Fibroblast of lung (primary cell): ENCODE data around the gene TAF10.

Source experiments
- EZH2 ChIP-seq: IDR thresholded peaks from 2 replicates; pipeline ENCODE4 v1.5.1; 2012; ENCODE audit warnings: low read length, control low read depth, mild to moderate bottlenecking; ENCODE audit errors: missing control alignments
- TF ChIP-seq, protein P1 (sequence below), 2 donors: IDR thresholded peaks in 1 of 2; conservative IDR thresholded peaks in 1 of 2; 1 replicate in 1 of 2; 2 replicates in 1 of 2; pipeline ENCODE4 v1.5.1; 2011 to 2012; ENCODE audit warnings: low read length in 2 of 2, control low read depth in 1 of 2, inconsistent platforms in 1 of 2, low read depth in 1 of 2, mild to moderate bottlenecking in 1 of 2

DNA sequence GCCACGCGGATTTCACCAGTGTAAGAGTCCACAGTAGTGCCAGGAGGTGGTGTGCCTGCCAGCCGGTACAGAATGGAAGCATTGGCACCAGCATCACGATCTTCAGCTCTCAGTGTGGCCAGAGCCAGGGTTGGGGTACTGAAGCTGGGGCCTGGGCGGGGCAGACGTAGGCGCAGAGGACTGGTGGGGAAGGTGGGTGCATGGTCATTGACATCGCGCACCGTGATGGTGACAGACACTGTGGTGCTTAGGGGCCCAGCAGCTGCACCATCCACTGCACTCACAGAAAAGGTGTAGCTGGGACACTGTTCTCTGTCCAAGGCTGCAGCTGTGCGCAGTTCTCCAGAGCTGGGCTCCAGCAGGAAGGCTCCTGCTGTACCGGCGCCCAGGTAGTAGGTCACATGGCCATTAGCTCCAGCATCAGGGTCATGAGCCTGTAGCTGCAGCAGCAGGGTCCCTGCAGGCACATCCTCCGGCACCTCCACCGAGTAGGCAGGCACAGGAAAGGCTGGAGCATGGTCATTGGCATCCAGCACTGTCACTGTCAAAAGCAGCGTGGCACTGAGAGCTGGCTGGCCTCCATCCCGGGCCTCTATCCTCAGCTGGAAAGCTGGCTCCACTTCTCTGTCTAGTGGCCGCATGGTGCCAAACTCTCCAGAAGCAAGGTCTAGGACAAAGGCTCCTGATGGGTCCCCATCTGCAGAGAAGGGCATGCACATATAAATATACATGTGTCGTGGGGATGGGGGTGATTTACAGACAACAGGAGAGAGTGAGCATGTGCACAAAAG is 15.2 kb upstream of the TAF10 start:
- TF ChIP-seq, protein P1, sequence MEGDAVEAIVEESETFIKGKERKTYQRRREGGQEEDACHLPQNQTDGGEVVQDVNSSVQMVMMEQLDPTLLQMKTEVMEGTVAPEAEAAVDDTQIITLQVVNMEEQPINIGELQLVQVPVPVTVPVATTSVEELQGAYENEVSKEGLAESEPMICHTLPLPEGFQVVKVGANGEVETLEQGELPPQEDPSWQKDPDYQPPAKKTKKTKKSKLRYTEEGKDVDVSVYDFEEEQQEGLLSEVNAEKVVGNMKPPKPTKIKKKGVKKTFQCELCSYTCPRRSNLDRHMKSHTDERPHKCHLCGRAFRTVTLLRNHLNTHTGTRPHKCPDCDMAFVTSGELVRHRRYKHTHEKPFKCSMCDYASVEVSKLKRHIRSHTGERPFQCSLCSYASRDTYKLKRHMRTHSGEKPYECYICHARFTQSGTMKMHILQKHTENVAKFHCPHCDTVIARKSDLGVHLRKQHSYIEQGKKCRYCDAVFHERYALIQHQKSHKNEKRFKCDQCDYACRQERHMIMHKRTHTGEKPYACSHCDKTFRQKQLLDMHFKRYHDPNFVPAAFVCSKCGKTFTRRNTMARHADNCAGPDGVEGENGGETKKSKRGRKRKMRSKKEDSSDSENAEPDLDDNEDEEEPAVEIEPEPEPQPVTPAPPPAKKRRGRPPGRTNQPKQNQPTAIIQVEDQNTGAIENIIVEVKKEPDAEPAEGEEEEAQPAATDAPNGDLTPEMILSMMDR (conservative IDR thresholded peaks at IDR 0.05 in 1 of 2, IDR thresholded peaks at IDR 0.05 in 1 of 2; ENCODE audit: low read depth in 1 of 2, low read length in 2 of 2) = no peak
- no peak for TF ChIP-seq EZH2
